GM19438 (cell line): ENCODE results near the gene GGCX.
"Not testable (repeated sequence)": the region's sequence is repeated elsewhere in the genome, so short reads cannot be mapped to it uniquely, and the experiment has no call there.

Source experiments
- ATAC-seq: cut with Tn5 transposase; IDR thresholded peaks from one replicate; pipeline ENCODE4 v1.9.1; 2021; ENCODE audit warnings: low read depth; ENCODE audit not compliant: unreplicated experiment

Gene GGCX

GRCh38 chr2:85561280-85562212 is at the start of gene GGCX:
TSS of gene GGCX (minus strand) at chr2:85561493. CDS start at chr2:85561428, 65 bp downstream.
- peak; percentile 90 for ATAC-seq

- no peak for ATAC-seq
Observed at GRCh38 chr2:85607268-85608215, 46.2 kb upstream of the GGCX start.

GRCh38 chr2:85606116-85606455 is 44.8 kb upstream of the GGCX start:
- ATAC-seq, result no peak

GRCh38 chr2:85605406-85606115 is 44.3 kb upstream of the GGCX start:
- ATAC-seq, result no peak

- no peak for ATAC-seq
Observed at GRCh38 chr2:85604568-85605339, 43.5 kb upstream of the GGCX start.

GRCh38 chr2:85604133-85604444 is 42.8 kb upstream of the GGCX start:
- ATAC-seq, result not testable (repeated sequence)

GRCh38 chr2:85602476-85603234 is 41.4 kb upstream of the GGCX start, which contains the start of gene TMEM150A:
TSS of gene TMEM150A (minus strand) at chr2:85602698. CDS start at chr2:85601948, 750 bp downstream.
- ATAC-seq, result peak; percentile 94

GRCh38 chr2:85601771-85602475 is 40.6 kb upstream of the GGCX start:
- peak; percentile 42 for ATAC-seq

GRCh38 chr2:85600951-85601770 is 39.9 kb upstream of the GGCX start:
- ATAC-seq, result no peak

GRCh38 chr2:85600235-85600575 is 38.9 kb upstream of the GGCX start:
- ATAC-seq, result no peak

- no peak for ATAC-seq
Observed at GRCh38 chr2:85599468-85600234, 38.4 kb upstream of the GGCX start.

GRCh38 chr2:85598594-85599340 is 37.5 kb upstream of the GGCX start:
- ATAC-seq, result no peak

- no peak for ATAC-seq
Observed at GRCh38 chr2:85597241-85597640, 35.9 kb upstream of the GGCX start.

GRCh38 chr2:85596486-85597143 is 35.3 kb upstream of the GGCX start:
- ATAC-seq, result no peak

GRCh38 chr2:85596026-85596333 is 34.7 kb upstream of the GGCX start:
- ATAC-seq, result no peak
